K562 (cell line): ENCODE data around the gene MKNK2. TPM values are rescaled to one million over a fixed set of nuclear protein-coding genes. Genes with fewer than 3 reads are reported as not detected.

Source experiments
- ARHGAP35 ChIP-seq: fragments of 450-650 bp; IDR thresholded peaks from 2 replicates; pipeline ENCODE4 v1.6.1; 2018; ENCODE audit not compliant: partially characterized antibody
- HDAC2 ChIP-seq: fragments of 450-650 bp; IDR thresholded peaks from 2 replicates; pipeline ENCODE4 v1.6.1; 2016; ENCODE audit warnings: mild to moderate bottlenecking
- HLTF ChIP-seq: fragments of 450-650 bp; IDR thresholded peaks from 2 replicates; pipeline ENCODE4 v1.6.1; 2016
- L3MBTL2 ChIP-seq: fragments of 450-650 bp; IDR thresholded peaks from 2 replicates; pipeline ENCODE4 v1.6.1; 2016; ENCODE audit warnings: mild to moderate bottlenecking, moderate library complexity
- MTA2 ChIP-seq: fragments of 450-650 bp; IDR thresholded peaks from 2 replicates; pipeline ENCODE4 v1.6.1; 2016; ENCODE audit warnings: low read depth
- TCF7 ChIP-seq: sonication (generic); IDR thresholded peaks from 2 replicates; pipeline ENCODE4 v1.6.1; 2016; ENCODE audit warnings: antibody characterized with exemption, borderline replicate concordance
- THRAP3 ChIP-seq: fragments of 450-650 bp; IDR thresholded peaks from 2 replicates; pipeline ENCODE4 v1.6.1; 2016; ENCODE audit warnings: mild to moderate bottlenecking, inconsistent platforms, borderline replicate concordance
- U2AF1 ChIP-seq: fragments of 200-400 bp; formaldehyde crosslinking; optimal IDR thresholded peaks from 2 replicates; pipeline ENCODE3; 2017; ENCODE audit warnings: mild to moderate bottlenecking, low read depth, low read length, moderate library complexity
- YY1 ChIP-seq, 3 experiments: IDR thresholded peaks; 2 replicates each; pipeline ENCODE4 v1.6.1; 2011; ENCODE audit warnings: low read length in 2 of 3, mild to moderate bottlenecking in 2 of 3, moderate library complexity in 2 of 3, borderline replicate concordance in 1 of 3, control low read depth in 1 of 3, low read depth in 1 of 3; ENCODE audit not compliant: insufficient read depth in 3 of 3, insufficient replicate concordance in 2 of 3, control insufficient read depth in 1 of 3, insufficient read length in 1 of 3; ENCODE audit errors: extremely low read depth in 1 of 3
- ZC3H8 ChIP-seq: fragments of 450-650 bp; IDR thresholded peaks from 2 replicates; pipeline ENCODE4 v1.6.1; 2017
- ZNF24 ChIP-seq: fragments of 450-650 bp; IDR thresholded peaks from 2 replicates; pipeline ENCODE4 v1.6.1; 2016
- ZNF384 ChIP-seq: IDR thresholded peaks from 2 replicates; pipeline ENCODE4 v1.6.1; 2012; ENCODE audit warnings: low read depth, low read length, improper control_type of control experiment
- ZNF436 ChIP-seq: fragments of 250-450, 450-650 bp; sonication (Bioruptor Pico); formaldehyde crosslinking; IDR thresholded peaks from 2 replicates; pipeline ENCODE4 v1.7.0; 2020; ENCODE audit warnings: mild to moderate bottlenecking
- polyA plus RNA-seq, 8 experiments: library from polyadenylated mRNA; depleted of rRNA in 4 of 8; stranded (reverse) in 5 of 8; unstranded in 3 of 8; fragments of >200 nt; fragmentation: Nextera tagmentation in 2 of 8; fragmentation: Illumina TruSeq in 1 of 8; extraction: Ambion mirVana in 2 of 8; extraction: Trizol in 1 of 8; gene quantifications; 2 replicates each; pipeline versions ENCODE4 v1.2.1 to v1.2.3, GENCODE V29; 2011 to 2014; ENCODE audit warnings: inconsistent platforms in 1 of 8, missing spikeins in 1 of 8
- total RNA-seq, 7 experiments: library from RNA; depleted of rRNA in 6 of 7; stranded (reverse); fragments of >200 nt in 6 of 7; fragmentation: Illumina TruSeq in 2 of 7; extraction: Trizol in 2 of 7; gene quantifications; 2 replicates each; pipeline versions ENCODE4 v1.2.1 to v1.2.3, GENCODE V29; 2011 to 2021; ENCODE audit warnings: low replicate concordance in 1 of 7
- TF ChIP-seq, protein P1 (sequence below), 2 experiments: fragments of 450-650 bp in 1 of 2; sonication (generic) in 1 of 2; formaldehyde crosslinking in 1 of 2; IDR thresholded peaks; 2 replicates each; pipeline versions ENCODE4 v1.7.1 to v1.9.0; 2016 to 2022; ENCODE audit warnings: inconsistent platforms in 1 of 2, mild to moderate bottlenecking in 1 of 2, missing genetic modification reagents in 1 of 2
- TF ChIP-seq, protein P2 (sequence below), 2 experiments: fragments of 250-450 bp in 1 of 2; fragments of 450-650 bp in 1 of 2; sonication (Bioruptor Pico) in 1 of 2; IDR thresholded peaks; 2 replicates each; pipeline versions ENCODE4 v1.6.1 to v1.8.0; 2016 to 2021; ENCODE audit warnings: mild to moderate bottlenecking in 2 of 2, moderate library complexity in 2 of 2, missing compliant biosample characterization in 1 of 2, missing genetic modification characterization in 1 of 2
- TF ChIP-seq, protein P3 (sequence below), 3 experiments: fragments of 200-800 bp in 1 of 3; sonication (Bioruptor generic) in 1 of 3; sonication (generic) in 1 of 3; formaldehyde crosslinking in 1 of 3; IDR thresholded peaks; 2 replicates each; pipeline versions ENCODE4 v1.6.1 to v1.8.0; 2016 to 2022; ENCODE audit warnings: mild to moderate bottlenecking in 2 of 3, missing compliant biosample characterization in 2 of 3, missing genetic modification characterization in 2 of 3, missing genetic modification reagents in 1 of 3

Gene MKNK2
- total and polyA plus RNA-seq, 9 of the 15 experiments (the other 6 are each of a cell fraction or from before 2014, with no cell fraction given): 5.1 to 191 (median 51.9) TPM

DNA sequence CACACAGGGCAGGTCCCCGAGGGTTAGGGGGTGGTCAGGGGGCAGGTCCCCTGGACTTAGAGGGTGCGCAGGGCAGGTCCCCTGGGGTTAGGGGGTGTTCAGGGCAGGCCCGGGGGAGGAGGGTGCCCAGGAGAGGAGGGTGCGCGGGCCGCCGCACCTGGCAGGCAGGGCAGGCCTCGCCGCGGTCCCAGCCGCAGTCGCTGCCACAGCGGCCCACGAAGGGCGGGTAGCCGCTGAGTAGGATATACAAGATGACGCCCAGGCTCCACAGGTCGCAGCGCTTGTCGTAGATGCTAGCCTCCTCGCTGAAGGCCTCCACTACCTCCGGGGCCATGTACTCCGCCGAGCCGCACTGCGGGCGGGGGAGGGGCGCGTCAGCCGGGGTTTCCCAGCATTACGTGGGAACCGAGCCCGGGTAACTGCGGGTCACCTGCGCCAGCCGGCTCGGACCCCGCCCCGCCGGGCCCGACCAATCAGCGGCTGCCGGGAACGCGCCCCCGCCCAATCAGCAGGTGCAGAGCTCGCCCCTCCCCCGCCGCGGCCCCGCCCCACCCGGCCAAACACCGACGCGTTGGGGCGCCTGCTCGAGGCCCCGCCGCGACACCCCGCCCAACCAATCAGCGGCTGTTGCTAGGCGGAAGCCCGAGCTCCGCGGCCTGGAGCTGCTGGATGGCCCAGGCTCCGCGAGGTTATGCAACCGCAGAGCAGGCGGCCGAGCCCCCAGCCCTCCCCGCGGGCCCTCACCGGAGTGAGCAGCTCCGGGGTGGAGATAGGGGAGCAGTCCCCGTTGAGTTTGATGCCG lies 9.2 kb downstream of the MKNK2 start (continued):
- TF ChIP-seq U2AF1 (no peak), ZNF436 (CRISPR knock-in tag) (no peak), HDAC2 (peak; percentile 15; the same call in 1 of the 2 replicates), HLTF (no peak), ARHGAP35 (no peak), ZNF24 (no peak), YY1 (IDR thresholded peaks at IDR 0.05; ENCODE audit: borderline replicate concordance in 1 of 3, control insufficient read depth in 1 of 3, extremely low read depth in 1 of 3, insufficient read depth in 3 of 3, insufficient read length in 1 of 3, insufficient replicate concordance in 2 of 3, low read depth in 1 of 3, low read length in 2 of 3) (peak in 1 of 3 experiments; percentile 64), TCF7 (no peak), ZC3H8 (no peak), ZNF384 (no peak), THRAP3 (no peak), MTA2 (no peak), L3MBTL2 (peak; percentile 77; the same call in 1 of the 2 replicates)
- TF ChIP-seq, protein P1, sequence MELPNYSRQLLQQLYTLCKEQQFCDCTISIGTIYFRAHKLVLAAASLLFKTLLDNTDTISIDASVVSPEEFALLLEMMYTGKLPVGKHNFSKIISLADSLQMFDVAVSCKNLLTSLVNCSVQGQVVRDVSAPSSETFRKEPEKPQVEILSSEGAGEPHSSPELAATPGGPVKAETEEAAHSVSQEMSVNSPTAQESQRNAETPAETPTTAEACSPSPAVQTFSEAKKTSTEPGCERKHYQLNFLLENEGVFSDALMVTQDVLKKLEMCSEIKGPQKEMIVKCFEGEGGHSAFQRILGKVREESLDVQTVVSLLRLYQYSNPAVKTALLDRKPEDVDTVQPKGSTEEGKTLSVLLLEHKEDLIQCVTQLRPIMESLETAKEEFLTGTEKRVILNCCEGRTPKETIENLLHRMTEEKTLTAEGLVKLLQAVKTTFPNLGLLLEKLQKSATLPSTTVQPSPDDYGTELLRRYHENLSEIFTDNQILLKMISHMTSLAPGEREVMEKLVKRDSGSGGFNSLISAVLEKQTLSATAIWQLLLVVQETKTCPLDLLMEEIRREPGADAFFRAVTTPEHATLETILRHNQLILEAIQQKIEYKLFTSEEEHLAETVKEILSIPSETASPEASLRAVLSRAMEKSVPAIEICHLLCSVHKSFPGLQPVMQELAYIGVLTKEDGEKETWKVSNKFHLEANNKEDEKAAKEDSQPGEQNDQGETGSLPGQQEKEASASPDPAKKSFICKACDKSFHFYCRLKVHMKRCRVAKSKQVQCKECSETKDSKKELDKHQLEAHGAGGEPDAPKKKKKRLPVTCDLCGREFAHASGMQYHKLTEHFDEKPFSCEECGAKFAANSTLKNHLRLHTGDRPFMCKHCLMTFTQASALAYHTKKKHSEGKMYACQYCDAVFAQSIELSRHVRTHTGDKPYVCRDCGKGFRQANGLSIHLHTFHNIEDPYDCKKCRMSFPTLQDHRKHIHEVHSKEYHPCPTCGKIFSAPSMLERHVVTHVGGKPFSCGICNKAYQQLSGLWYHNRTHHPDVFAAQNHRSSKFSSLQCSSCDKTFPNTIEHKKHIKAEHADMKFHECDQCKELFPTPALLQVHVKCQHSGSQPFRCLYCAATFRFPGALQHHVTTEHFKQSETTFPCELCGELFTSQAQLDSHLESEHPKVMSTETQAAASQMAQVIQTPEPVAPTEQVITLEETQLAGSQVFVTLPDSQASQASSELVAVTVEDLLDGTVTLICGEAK (IDR thresholded peaks at IDR 0.05): no peak
- TF ChIP-seq, protein P1 (CRISPR knock-in tag; IDR thresholded peaks at IDR 0.05): no peak
- TF ChIP-seq, protein P2, sequence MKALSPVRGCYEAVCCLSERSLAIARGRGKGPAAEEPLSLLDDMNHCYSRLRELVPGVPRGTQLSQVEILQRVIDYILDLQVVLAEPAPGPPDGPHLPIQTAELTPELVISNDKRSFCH (CRISPR knock-in tag; IDR thresholded peaks at IDR 0.05): no peak
- TF ChIP-seq, protein P2 (tag; IDR thresholded peaks at IDR 0.05): no peak
- TF ChIP-seq, protein P3, sequence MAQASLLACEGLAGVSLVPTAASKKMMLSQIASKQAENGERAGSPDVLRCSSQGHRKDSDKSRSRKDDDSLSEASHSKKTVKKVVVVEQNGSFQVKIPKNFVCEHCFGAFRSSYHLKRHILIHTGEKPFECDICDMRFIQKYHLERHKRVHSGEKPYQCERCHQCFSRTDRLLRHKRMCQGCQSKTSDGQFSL (CRISPR knock-in tag; IDR thresholded peaks at IDR 0.05): no peak
- TF ChIP-seq, protein P3 (tag; IDR thresholded peaks at IDR 0.05): no peak
